A549 (cell line): ENCODE data around the gene BTF3. TPM values are rescaled to one million over a fixed set of nuclear protein-coding genes. Genes with fewer than 3 reads are reported as not detected.

ENCODE experiments used
- ATAC-seq, 2 experiments: fragments of 200-7000 bp in 1 of 2; fragments of >200 bp in 1 of 2; cut with Nextera tagmentation in 1 of 2; cut with Tn5 transposase in 1 of 2; 3 replicates each; pipeline versions ENCODE4 v1.8.0 to v1.9.1; 2018 to 2020; ENCODE audit warnings: mild to moderate bottlenecking in 1 of 2, moderate library complexity in 1 of 2
- CTCF ChIA-PET: fragments of 300-600 bp; sonication (Branson Sonifier 250); formaldehyde crosslinking; extraction: SDS; loops from one replicate; lab custom pipeline; 2021; ENCODE audit warnings: antibody characterized with exemption, inconsistent platforms; lab: Yijun Ruan, JAX
- POLR2A ChIA-PET: fragments of 350-600 bp; formaldehyde crosslinking; extraction: SDS; loops from one replicate; lab custom pipeline; 2021; ENCODE audit warnings: antibody characterized with exemption, inconsistent platforms; lab: Yijun Ruan, JAX
- DNase-seq, 2 experiments: peaks; one replicate each; pipeline versions ENCODE4 v3.0.0 to v3.0.0-alpha.2; 2011 to 2016; ENCODE audit warnings: low read depth in 1 of 2, low spot score in 1 of 2
- FAIRE-seq: peaks from 2 replicates; lab custom pipeline; 2011; peaks lifted over from hg19 to GRCh38; lab: Jason Lieb, UNC
- H3K27ac ChIP-seq, 2 experiments: fragments of >200 bp; sonication (Bioruptor Twin); formaldehyde crosslinking; 3 replicates each; pipeline ENCODE4 v1.5.1; 2016 to 2017
- H3K4me1 ChIP-seq: fragments of >200 bp; sonication (Bioruptor Twin); formaldehyde crosslinking; 3 replicates; pipeline ENCODE4 v1.6.1; 2016
- H3K4me2 ChIP-seq: fragments of >200 bp; sonication (Bioruptor Twin); formaldehyde crosslinking; 3 replicates; pipeline ENCODE4 v1.6.1; 2016
- H3K4me3 ChIP-seq: fragments of >200 bp; sonication (Bioruptor Twin); formaldehyde crosslinking; 3 replicates; pipeline ENCODE4 v1.5.1; 2016
- H3K9me3 ChIP-seq: fragments of >200 bp; sonication (Bioruptor Twin); formaldehyde crosslinking; 3 replicates; pipeline ENCODE4 v1.6.1; 2016
- BHLHE40 ChIP-seq: IDR thresholded peaks from 2 replicates; pipeline ENCODE4 v1.6.1; 2012; ENCODE audit warnings: low read depth, low read length, inconsistent platforms
- CHD4 ChIP-seq: fragments of 200-600 bp; sonication (generic); IDR thresholded peaks from 2 replicates; pipeline ENCODE4 v1.6.1; 2016; ENCODE audit warnings: antibody characterized with exemption, mild to moderate bottlenecking, borderline replicate concordance
- EP300 ChIP-seq, 2 experiments: fragments of >200 bp; sonication (Bioruptor Twin); formaldehyde crosslinking; IDR thresholded peaks; 2 replicates in 1 of 2; 3 replicates in 1 of 2; pipeline ENCODE4 v1.6.1; 2016 to 2017
- FOSB ChIP-seq: fragments of 250-450 bp; sonication (Bioruptor Pico); IDR thresholded peaks from 2 replicates; pipeline ENCODE4 v1.5.0; 2020; ENCODE audit warnings: mild to moderate bottlenecking, moderate library complexity
- KDM1A ChIP-seq: fragments of 200-600 bp; sonication (generic); IDR thresholded peaks from 2 replicates; pipeline ENCODE4 v1.6.1; 2016; ENCODE audit warnings: low read depth, mild to moderate bottlenecking
- MAFK ChIP-seq: fragments of 450-650 bp; IDR thresholded peaks from 2 replicates; pipeline ENCODE4 v1.6.1; 2014; ENCODE audit not compliant: partially characterized antibody
- MAZ ChIP-seq: fragments of 150-350 bp; IDR thresholded peaks from 2 replicates; pipeline ENCODE4 v1.6.1; 2014; ENCODE audit warnings: antibody characterized with exemption, low read depth, low read length, borderline replicate concordance
- NPAS2 ChIP-seq: fragments of 250-450 bp; sonication (Bioruptor Pico); IDR thresholded peaks from 2 replicates; pipeline ENCODE4 v1.8.0; 2022; ENCODE audit warnings: mild to moderate bottlenecking, moderate library complexity, borderline replicate concordance
- POLR2A ChIP-seq: IDR thresholded peaks from 2 replicates; pipeline ENCODE4 v1.6.1; 2012; ENCODE audit warnings: mild to moderate bottlenecking, low read length
- RAD21 ChIP-seq, 2 experiments: fragments of >200 bp in 1 of 2; sonication (Bioruptor Twin) in 1 of 2; formaldehyde crosslinking in 1 of 2; IDR thresholded peaks in 1 of 2; conservative IDR thresholded peaks in 1 of 2; 2 replicates in 1 of 2; 3 replicates in 1 of 2; pipeline ENCODE4 v1.6.1; 2012 to 2018; ENCODE audit warnings: inconsistent platforms in 1 of 2
- RCOR1 ChIP-seq: fragments of 150-350 bp; IDR thresholded peaks from 2 replicates; pipeline ENCODE4 v1.6.1; 2014; ENCODE audit warnings: antibody characterized with exemption, low read length, low read depth
- TP53 ChIP-seq: fragments of 250-450 bp; sonication (Bioruptor Pico); IDR thresholded peaks from 2 replicates; pipeline ENCODE4 v1.5.0; 2021; ENCODE audit warnings: mild to moderate bottlenecking, moderate library complexity
- ZFP36 ChIP-seq: fragments of 450-650 bp; IDR thresholded peaks from 2 replicates; pipeline ENCODE4 v1.6.1; 2014; ENCODE audit warnings: borderline replicate concordance; ENCODE audit not compliant: partially characterized antibody
- ZSCAN20 ChIP-seq: fragments of 250-450 bp; sonication (Bioruptor Pico); IDR thresholded peaks from 2 replicates; pipeline ENCODE4 v1.8.0; 2022; ENCODE audit warnings: mild to moderate bottlenecking, moderate library complexity
- WGBS: methylation state at CpG from one replicate; pipeline ENCODE4 v1.1.6; 2017; ENCODE audit errors: missing lambda C conversion rate; 5-methylcytosine and 5-hydroxymethylcytosine counted together
- polyA plus RNA-seq, 4 experiments: library from polyadenylated mRNA; depleted of rRNA in 3 of 4; stranded (reverse); fragments of >200 nt; fragmentation: RNase III in 1 of 4; extraction: RNeasy Plus Mini Kit Qiagen cat#74134 plus additional on column Dnase treatment in 1 of 4; gene quantifications; 2 replicates in 3 of 4; 3 replicates in 1 of 4; pipeline ENCODE4 v1.2.3, GENCODE V29; 2011 to 2017
- TF ChIP-seq, protein P1 (sequence below): fragments of >200 bp; sonication (Bioruptor Twin); formaldehyde crosslinking; IDR thresholded peaks from 3 replicates; pipeline ENCODE4 v1.5.1; 2016
- TF ChIP-seq, protein P2 (sequence below): IDR thresholded peaks from 2 replicates; pipeline ENCODE4 v1.6.1; 2012
- TF ChIP-seq, protein P3 (sequence below): fragments of >200 bp; sonication (Bioruptor Twin); formaldehyde crosslinking; IDR thresholded peaks from 3 replicates; pipeline ENCODE4 v1.6.1; 2016
- TF ChIP-seq, protein P4 (sequence below): IDR thresholded peaks from 2 replicates; pipeline ENCODE4 v1.6.1; 2012
- TF ChIP-seq, protein P5 (sequence below): fragments of 450-650 bp; IDR thresholded peaks from 2 replicates; pipeline ENCODE4 v1.6.1; 2014; ENCODE audit warnings: antibody characterized with exemption

Gene BTF3
- polyA plus RNA-seq, 2 of the 4 experiments (the other 2 are of a cell fraction), result 1,048 to 1,159 TPM

DNA sequence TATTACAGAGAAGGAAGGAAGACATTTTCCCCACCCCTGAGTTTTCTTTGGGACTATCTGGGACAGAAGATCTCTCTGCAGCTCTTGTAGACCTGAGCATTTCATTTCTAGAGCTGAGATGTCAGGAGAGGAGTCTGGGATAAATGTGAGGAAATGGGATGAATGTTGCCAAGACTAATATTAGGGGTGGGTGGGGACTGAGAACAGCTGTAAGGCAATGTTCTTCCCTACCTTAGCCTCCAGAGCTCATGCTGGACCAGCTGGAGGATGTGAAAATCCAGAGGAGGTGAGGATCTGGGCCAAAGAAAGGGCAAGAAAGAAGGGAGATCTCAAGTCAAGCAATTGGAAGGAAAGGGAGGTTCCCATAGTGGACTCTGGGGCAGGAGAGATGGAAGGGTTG is 26.6 kb upstream of the BTF3 start (continued):
- TF ChIP-seq, protein P1, sequence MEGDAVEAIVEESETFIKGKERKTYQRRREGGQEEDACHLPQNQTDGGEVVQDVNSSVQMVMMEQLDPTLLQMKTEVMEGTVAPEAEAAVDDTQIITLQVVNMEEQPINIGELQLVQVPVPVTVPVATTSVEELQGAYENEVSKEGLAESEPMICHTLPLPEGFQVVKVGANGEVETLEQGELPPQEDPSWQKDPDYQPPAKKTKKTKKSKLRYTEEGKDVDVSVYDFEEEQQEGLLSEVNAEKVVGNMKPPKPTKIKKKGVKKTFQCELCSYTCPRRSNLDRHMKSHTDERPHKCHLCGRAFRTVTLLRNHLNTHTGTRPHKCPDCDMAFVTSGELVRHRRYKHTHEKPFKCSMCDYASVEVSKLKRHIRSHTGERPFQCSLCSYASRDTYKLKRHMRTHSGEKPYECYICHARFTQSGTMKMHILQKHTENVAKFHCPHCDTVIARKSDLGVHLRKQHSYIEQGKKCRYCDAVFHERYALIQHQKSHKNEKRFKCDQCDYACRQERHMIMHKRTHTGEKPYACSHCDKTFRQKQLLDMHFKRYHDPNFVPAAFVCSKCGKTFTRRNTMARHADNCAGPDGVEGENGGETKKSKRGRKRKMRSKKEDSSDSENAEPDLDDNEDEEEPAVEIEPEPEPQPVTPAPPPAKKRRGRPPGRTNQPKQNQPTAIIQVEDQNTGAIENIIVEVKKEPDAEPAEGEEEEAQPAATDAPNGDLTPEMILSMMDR, result no peak
- TF ChIP-seq RAD21 (conservative IDR thresholded peaks at IDR 0.05 in 1 of 2, IDR thresholded peaks at IDR 0.05 in 1 of 2) (no peak), FOSB (CRISPR knock-in tag) (no peak), BHLHE40 (no peak)
- TF ChIP-seq, protein P2, sequence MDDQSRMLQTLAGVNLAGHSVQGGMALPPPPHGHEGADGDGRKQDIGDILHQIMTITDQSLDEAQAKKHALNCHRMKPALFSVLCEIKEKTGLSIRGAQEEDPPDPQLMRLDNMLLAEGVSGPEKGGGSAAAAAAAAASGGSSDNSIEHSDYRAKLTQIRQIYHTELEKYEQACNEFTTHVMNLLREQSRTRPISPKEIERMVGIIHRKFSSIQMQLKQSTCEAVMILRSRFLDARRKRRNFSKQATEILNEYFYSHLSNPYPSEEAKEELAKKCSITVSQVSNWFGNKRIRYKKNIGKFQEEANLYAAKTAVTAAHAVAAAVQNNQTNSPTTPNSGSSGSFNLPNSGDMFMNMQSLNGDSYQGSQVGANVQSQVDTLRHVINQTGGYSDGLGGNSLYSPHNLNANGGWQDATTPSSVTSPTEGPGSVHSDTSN, result no peak

DNA sequence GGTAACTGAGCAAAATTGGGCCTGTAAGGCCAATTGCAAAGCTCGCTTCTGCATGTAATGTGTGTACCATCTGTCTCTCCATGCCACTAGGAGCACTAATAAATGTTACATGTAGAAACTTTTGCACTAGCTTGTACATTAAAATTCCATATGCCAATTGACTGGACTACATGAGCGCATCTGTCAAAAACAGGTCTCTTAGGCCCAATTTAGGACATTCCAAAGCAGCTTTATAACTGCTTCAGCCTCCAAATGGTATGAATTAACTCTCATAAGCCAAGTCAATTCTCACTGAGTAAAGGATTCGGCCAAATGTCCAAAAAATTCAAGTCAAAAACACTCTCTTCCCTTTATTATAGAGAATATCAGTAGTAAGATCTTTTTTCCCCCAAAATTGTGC is 26.1 kb upstream of the BTF3 start:
- TF ChIP-seq EP300 (IDR thresholded peaks at IDR 0.05) (no peak), MAFK (no peak), POLR2A (no peak), ZSCAN20 (CRISPR knock-in tag) (no peak), ZFP36 (no peak), CHD4 (no peak), NPAS2 (CRISPR knock-in tag) (no peak), RAD21 (conservative IDR thresholded peaks at IDR 0.05 in 1 of 2, IDR thresholded peaks at IDR 0.05 in 1 of 2) (no peak), RCOR1 (no peak), KDM1A (no peak)
- TF ChIP-seq, protein P3, sequence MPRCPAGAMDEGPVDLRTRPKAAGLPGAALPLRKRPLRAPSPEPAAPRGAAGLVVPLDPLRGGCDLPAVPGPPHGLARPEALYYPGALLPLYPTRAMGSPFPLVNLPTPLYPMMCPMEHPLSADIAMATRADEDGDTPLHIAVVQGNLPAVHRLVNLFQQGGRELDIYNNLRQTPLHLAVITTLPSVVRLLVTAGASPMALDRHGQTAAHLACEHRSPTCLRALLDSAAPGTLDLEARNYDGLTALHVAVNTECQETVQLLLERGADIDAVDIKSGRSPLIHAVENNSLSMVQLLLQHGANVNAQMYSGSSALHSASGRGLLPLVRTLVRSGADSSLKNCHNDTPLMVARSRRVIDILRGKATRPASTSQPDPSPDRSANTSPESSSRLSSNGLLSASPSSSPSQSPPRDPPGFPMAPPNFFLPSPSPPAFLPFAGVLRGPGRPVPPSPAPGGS, result no peak
- FAIRE-seq (no peak), DNase-seq (no peak), ATAC-seq (no peak)
- Histone ChIP-seq H3K4me1 (no peaks in the 10 kb centered on the region), H3K9me3 (no peaks in the 10 kb centered on the region), H3K4me2 (no peak overlapping the region), H3K4me3 (no peak overlapping the region), H3K27ac (no peak overlapping the region)
- POLR2A ChIA-PET, result no interaction called here
- CTCF ChIA-PET, result interaction anchor here (0.6 to 4.8 kb wide), 5 partner anchors 17 to 1454 kb away, joined by 3 to 22 read pairs (median 4); no protein-coding TSS in a partner anchor
- WGBS, result 36% methylated on average over 3 of the region's 3 CpGs

DNA sequence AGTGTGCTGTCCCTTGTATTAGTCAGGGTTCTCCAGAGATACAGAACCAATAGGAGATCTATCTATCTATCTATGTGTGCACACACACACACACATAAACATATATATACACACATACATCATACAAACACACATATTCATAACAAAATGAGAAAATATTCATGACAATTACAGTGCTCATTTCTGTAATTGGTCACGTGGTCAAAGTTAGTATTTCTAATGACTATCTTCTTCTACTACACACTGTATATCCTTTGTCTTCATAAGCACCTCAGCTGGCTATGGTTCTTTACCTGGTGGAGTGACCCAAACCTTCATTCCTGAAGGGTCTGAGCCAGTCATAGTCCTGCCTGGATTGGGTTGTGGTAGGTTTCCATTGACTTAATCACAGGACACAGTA is 17.7 kb upstream of the BTF3 start:
- Histone ChIP-seq H3K9me3 (no peaks in the 10 kb centered on the region), H3K27ac (no peak overlapping the region), H3K4me1 (no peaks in the 10 kb centered on the region), H3K4me2 (no peak overlapping the region), H3K4me3 (no peak overlapping the region)
- ATAC-seq (no peak), FAIRE-seq (no peak), DNase-seq (no peak)
- POLR2A ChIA-PET, result no interaction called here
- 9% methylated on average over 1 of the region's 1 CpG for WGBS
- TF ChIP-seq TP53 (CRISPR knock-in tag), result no peak
- TF ChIP-seq, protein P4, sequence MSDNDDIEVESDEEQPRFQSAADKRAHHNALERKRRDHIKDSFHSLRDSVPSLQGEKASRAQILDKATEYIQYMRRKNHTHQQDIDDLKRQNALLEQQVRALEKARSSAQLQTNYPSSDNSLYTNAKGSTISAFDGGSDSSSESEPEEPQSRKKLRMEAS, result no peak
- TF ChIP-seq, protein P5, sequence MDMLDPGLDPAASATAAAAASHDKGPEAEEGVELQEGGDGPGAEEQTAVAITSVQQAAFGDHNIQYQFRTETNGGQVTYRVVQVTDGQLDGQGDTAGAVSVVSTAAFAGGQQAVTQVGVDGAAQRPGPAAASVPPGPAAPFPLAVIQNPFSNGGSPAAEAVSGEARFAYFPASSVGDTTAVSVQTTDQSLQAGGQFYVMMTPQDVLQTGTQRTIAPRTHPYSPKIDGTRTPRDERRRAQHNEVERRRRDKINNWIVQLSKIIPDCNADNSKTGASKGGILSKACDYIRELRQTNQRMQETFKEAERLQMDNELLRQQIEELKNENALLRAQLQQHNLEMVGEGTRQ, result peak; percentile 46; the same call in 1 of the 2 replicates
- TF ChIP-seq MAZ, result no peak
- CTCF ChIA-PET, result interaction anchor here (1.2 to 2.0 kb wide), 2 partner anchors 29 to 264 kb away, joined by 3 to 7 read pairs; no protein-coding TSS in a partner anchor
